Astrocyte (in vitro differentiated cells and primary cell): ENCODE results near the gene PPP4R2. TPM values are rescaled to one million over a fixed set of nuclear protein-coding genes. Genes with fewer than 3 reads are reported as not detected.

Experiments
- DNase-seq: peaks from one replicate; pipeline ENCODE4 v3.0.0-alpha.2; 2010; ENCODE audit warnings: low read depth
- FAIRE-seq: peaks from 2 replicates; lab custom pipeline; 2011; peaks lifted over from hg19 to GRCh38; lab: Jason Lieb, UNC
- H2AFZ ChIP-seq: 2 replicates; pipeline ENCODE4 v1.6.0; 2012; ENCODE audit warnings: low read depth, low read length, inconsistent platforms
- H3K27ac ChIP-seq: 2 replicates; pipeline ENCODE4 v1.5.1; 2011; ENCODE audit warnings: low read depth, low read length, inconsistent platforms
- H3K27me3 ChIP-seq: 2 replicates; pipeline ENCODE4 v1.6.0; 2011; ENCODE audit warnings: low read length, inconsistent platforms; ENCODE audit not compliant: insufficient read depth
- H3K36me3 ChIP-seq: 2 replicates; pipeline ENCODE4 v1.5.1; 2011; ENCODE audit warnings: low read length, inconsistent platforms; ENCODE audit not compliant: insufficient read depth
- H3K4me1 ChIP-seq: 2 replicates; pipeline ENCODE4 v1.5.1; 2011; ENCODE audit warnings: low read length, inconsistent platforms; ENCODE audit not compliant: insufficient read depth
- H3K4me2 ChIP-seq: 2 replicates; pipeline ENCODE4 v1.6.0; 2012; ENCODE audit warnings: low read length, inconsistent platforms
- H3K4me3 ChIP-seq: 2 replicates; pipeline ENCODE4 v1.5.1; 2011; ENCODE audit warnings: low read depth, mild to moderate bottlenecking, low read length, inconsistent platforms; ENCODE audit not compliant: insufficient read depth
- H3K79me2 ChIP-seq: 2 replicates; pipeline ENCODE4 v1.6.0; 2012; ENCODE audit warnings: mild to moderate bottlenecking, low read length, inconsistent platforms; ENCODE audit not compliant: insufficient read depth
- H3K9ac ChIP-seq: 2 replicates; pipeline ENCODE4 v1.6.0; 2012; ENCODE audit warnings: mild to moderate bottlenecking, low read length, inconsistent platforms
- H3K9me3 ChIP-seq: 2 replicates; pipeline ENCODE4 v1.5.1; 2012; ENCODE audit warnings: low read depth, mild to moderate bottlenecking, low read length, inconsistent platforms; ENCODE audit not compliant: insufficient read depth
- H4K20me1 ChIP-seq: 2 replicates; pipeline ENCODE4 v1.6.0; 2012; ENCODE audit warnings: low read length, inconsistent platforms; ENCODE audit not compliant: insufficient read depth
- H3K27ac Mint-ChIP-seq: one replicate; pipeline ENCODE4 v1.8.0; 2021; ENCODE audit warnings: mild to moderate bottlenecking, mixed read lengths; ENCODE audit not compliant: unreplicated experiment
- H3K27me3 Mint-ChIP-seq: one replicate; pipeline ENCODE4 v1.8.0; 2021; ENCODE audit warnings: low read depth, mixed read lengths; ENCODE audit not compliant: unreplicated experiment
- H3K36me3 Mint-ChIP-seq: one replicate; pipeline ENCODE4 v1.8.0; 2021; ENCODE audit warnings: low read depth, mixed read lengths; ENCODE audit not compliant: unreplicated experiment
- H3K4me1 Mint-ChIP-seq: one replicate; pipeline ENCODE4 v1.8.0; 2021; ENCODE audit warnings: low read depth, mixed read lengths; ENCODE audit not compliant: unreplicated experiment
- H3K4me3 Mint-ChIP-seq: one replicate; pipeline ENCODE4 v1.8.0; 2021; ENCODE audit warnings: mild to moderate bottlenecking, moderate library complexity, mixed read lengths; ENCODE audit not compliant: unreplicated experiment
- H3K9me3 Mint-ChIP-seq: one replicate; pipeline ENCODE4 v1.8.0; 2021; ENCODE audit warnings: mild to moderate bottlenecking, mixed read lengths; ENCODE audit not compliant: unreplicated experiment
- EZH2 ChIP-seq: IDR thresholded peaks from 2 replicates; pipeline ENCODE4 v1.6.1; 2012; ENCODE audit warnings: mild to moderate bottlenecking, low read length, inconsistent platforms; ENCODE audit not compliant: insufficient read depth
- total RNA-seq: library from RNA; stranded (reverse); gene quantifications from 2 replicates; pipeline ENCODE4 v1.2.1, GENCODE V29; 2021
- TF ChIP-seq, protein P1 (sequence below): IDR thresholded peaks from 2 replicates; pipeline ENCODE4 v1.5.1; 2011; ENCODE audit warnings: low read depth, mild to moderate bottlenecking, inconsistent platforms, low read length, moderate library complexity; ENCODE audit not compliant: insufficient read depth

The PPP4R2 gene
- total RNA-seq, 1 donor from 2014 or later, result 98.5 TPM

DNA sequence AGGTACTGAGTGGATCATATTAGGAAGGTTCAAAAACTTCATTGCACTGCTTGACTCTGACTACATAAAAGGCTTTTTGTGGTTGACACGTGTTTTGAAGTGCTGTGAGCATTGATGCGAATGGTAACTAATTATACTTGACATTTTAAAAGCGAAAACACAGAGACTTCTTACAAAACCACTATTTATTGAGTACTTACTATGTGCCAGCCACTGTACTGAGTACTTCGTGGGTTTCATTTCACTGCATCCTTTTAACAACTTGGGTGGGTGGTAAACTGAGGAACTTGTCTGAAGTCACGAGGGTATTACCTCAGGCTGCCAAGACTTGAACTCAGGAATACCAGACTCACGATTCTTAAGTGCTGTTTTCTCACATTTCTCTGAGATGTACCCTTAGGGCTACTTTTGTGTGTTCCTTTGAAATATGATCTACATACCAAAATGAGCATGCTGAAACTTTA, 45.3 kb upstream of the PPP4R2 start:
- no peaks in the 10 kb centered on the region for H3K27me3 ChIP-seq
- no peaks in the 10 kb centered on the region for H3K9me3 ChIP-seq
- no peak overlapping the region for H2AFZ ChIP-seq
- FAIRE-seq, result no peak
- H3K79me2 ChIP-seq, result no peaks in the 10 kb centered on the region
- H3K36me3 ChIP-seq, result no peaks in the 10 kb centered on the region
- Mint-ChIP-seq H3K4me3 (no peak overlapping the region), H3K27ac (no peak overlapping the region), H3K4me1 (peaks cover 4% of the 10 kb centered on the region), H3K9me3 (no peaks in the 10 kb centered on the region), H3K27me3 (no peaks in the 10 kb centered on the region), H3K36me3 (peaks cover 13% of the 10 kb centered on the region)
- H3K4me3 ChIP-seq, result no peak overlapping the region
- no peak overlapping the region for H3K4me2 ChIP-seq
- no peak for TF ChIP-seq EZH2
- TF ChIP-seq, protein P1, sequence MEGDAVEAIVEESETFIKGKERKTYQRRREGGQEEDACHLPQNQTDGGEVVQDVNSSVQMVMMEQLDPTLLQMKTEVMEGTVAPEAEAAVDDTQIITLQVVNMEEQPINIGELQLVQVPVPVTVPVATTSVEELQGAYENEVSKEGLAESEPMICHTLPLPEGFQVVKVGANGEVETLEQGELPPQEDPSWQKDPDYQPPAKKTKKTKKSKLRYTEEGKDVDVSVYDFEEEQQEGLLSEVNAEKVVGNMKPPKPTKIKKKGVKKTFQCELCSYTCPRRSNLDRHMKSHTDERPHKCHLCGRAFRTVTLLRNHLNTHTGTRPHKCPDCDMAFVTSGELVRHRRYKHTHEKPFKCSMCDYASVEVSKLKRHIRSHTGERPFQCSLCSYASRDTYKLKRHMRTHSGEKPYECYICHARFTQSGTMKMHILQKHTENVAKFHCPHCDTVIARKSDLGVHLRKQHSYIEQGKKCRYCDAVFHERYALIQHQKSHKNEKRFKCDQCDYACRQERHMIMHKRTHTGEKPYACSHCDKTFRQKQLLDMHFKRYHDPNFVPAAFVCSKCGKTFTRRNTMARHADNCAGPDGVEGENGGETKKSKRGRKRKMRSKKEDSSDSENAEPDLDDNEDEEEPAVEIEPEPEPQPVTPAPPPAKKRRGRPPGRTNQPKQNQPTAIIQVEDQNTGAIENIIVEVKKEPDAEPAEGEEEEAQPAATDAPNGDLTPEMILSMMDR, result no peak
- H3K4me1 ChIP-seq, result no peaks in the 10 kb centered on the region
- H4K20me1 ChIP-seq, result peaks cover 13% of the 10 kb centered on the region
- no peak for DNase-seq
- H3K9ac ChIP-seq, result no peak overlapping the region
- no peak overlapping the region for H3K27ac ChIP-seq

DNA sequence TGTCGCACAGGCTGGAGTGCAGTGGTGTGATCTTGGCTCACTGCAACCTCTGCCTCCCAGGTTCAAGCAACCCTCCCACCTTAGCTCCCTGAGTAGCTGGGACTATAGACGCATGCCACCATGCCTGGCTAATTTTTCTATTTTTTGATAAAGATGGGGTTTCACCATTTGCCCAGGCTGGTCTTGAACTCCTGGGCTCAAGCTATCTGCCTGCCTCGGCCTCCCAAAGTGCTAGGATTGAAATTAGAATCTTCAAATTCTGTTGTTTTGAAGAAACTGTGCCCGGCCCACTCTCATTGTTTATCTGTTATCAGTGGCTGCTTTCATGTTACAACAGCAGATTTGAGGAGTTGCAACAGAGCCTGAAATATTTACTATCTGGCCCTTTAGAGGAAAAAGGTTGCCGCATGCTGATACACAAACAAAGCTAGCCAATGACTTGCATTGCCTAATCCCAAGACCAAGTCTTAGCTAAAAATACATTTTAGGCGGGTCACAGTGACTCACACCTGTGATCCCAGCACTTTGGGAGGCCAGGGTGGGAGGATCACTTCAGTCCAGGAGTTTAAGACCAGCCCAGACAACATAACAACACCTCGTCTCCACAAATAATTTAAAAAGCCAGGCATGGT, 43.2 kb upstream of the PPP4R2 start:
- Mint-ChIP-seq H3K9me3 (no peaks in the 10 kb centered on the region), H3K27me3 (no peaks in the 10 kb centered on the region), H3K36me3 (peaks cover 11% of the 10 kb centered on the region), H3K4me3 (no peak overlapping the region), H3K4me1 (peaks cover 2% of the 10 kb centered on the region), H3K27ac (no peak overlapping the region)
- no peaks in the 10 kb centered on the region for H3K27me3 ChIP-seq
- no peak overlapping the region for H3K9ac ChIP-seq
- FAIRE-seq (no peak), DNase-seq (no peak)
- H3K4me2 ChIP-seq, result no peak overlapping the region
- H4K20me1 ChIP-seq, result peaks cover 13% of the 10 kb centered on the region
- H3K27ac ChIP-seq, result no peak overlapping the region
- no peak overlapping the region for H3K4me3 ChIP-seq
- H2AFZ ChIP-seq, result no peak overlapping the region
- H3K4me1 ChIP-seq, result no peaks in the 10 kb centered on the region
- no peaks in the 10 kb centered on the region for H3K9me3 ChIP-seq
- TF ChIP-seq, protein P1, result no peak
- TF ChIP-seq EZH2, result no peak
- H3K36me3 ChIP-seq, result peaks cover 3% of the 10 kb centered on the region
- no peaks in the 10 kb centered on the region for H3K79me2 ChIP-seq

DNA sequence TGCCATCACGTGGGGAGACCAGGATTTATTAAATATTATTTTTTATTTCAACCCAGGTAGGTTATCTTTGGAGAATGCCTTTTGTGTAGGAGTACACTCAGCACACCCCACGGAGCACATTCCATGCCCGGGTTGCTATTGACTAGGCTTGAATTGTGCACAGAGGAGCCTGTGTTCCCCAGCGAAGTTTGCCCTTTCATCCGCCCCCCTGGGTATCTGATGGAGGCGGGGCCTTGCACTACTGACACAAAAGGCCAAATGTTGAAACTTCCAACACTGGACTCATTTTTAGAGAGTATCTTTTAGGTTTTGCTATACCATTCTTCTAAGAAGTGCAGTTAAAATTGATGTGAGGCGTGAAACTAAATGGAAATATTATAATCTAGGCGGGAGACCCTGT, 39.3 kb upstream of the PPP4R2 start:
- peaks cover 2% of the 10 kb centered on the region for H3K9me3 Mint-ChIP-seq
- no peak for FAIRE-seq

More for the DNA sequence above, 39.3 kb upstream of the PPP4R2 start:
- Histone ChIP-seq H3K4me3 (no peak overlapping the region), H4K20me1 (peaks cover 7% of the 10 kb centered on the region), H3K9me3 (no peaks in the 10 kb centered on the region), H3K9ac (no peak overlapping the region), H3K4me1 (no peaks in the 10 kb centered on the region), H2AFZ (no peak overlapping the region), H3K27me3 (no peaks in the 10 kb centered on the region), H3K27ac (no peak overlapping the region), H3K4me2 (no peak overlapping the region), H3K36me3 (peaks cover 3% of the 10 kb centered on the region), H3K79me2 (no peaks in the 10 kb centered on the region)
- H3K27ac Mint-ChIP-seq, result no peak overlapping the region
- no peak overlapping the region for H3K4me3 Mint-ChIP-seq
- TF ChIP-seq EZH2, result no peak
- TF ChIP-seq, protein P1, result no peak
- DNase-seq, result no peak
- H3K4me1 Mint-ChIP-seq, result peaks cover 7% of the 10 kb centered on the region
- H3K36me3 Mint-ChIP-seq, result peaks cover 17% of the 10 kb centered on the region
- H3K27me3 Mint-ChIP-seq, result no peaks in the 10 kb centered on the region
